GM19372 (cell line): ENCODE measurements around the gene OR2H1.
"Not testable (repeated sequence)": the region's sequence is repeated elsewhere in the genome, so short reads cannot be mapped to it uniquely, and the experiment has no call there.

Experiments
- ATAC-seq: cut with Tn5 transposase; IDR thresholded peaks from one replicate; pipeline ENCODE4 v1.9.1; 2021; ENCODE audit warnings: mild to moderate bottlenecking, low read depth, moderate library complexity; ENCODE audit not compliant: unreplicated experiment

The OR2H1 gene

GRCh38 chr6:29456971-29457370 is at the start of gene OR2H1, which contains the start of gene OR11A1:
TSS of gene OR2H1 (plus strand) at chr6:29457155. CDS start at chr6:29461770, 4,615 bp downstream.
TSS of gene OR11A1 (minus strand) at chr6:29457071. CDS start at chr6:29427641, 29,430 bp downstream.
- no peak for ATAC-seq

- ATAC-seq, result no peak
Observed at GRCh38 chr6:29414588-29414987, 42.4 kb upstream of the OR2H1 start, which contains the start of gene OR12D1. TSS of gene OR12D1 (plus strand) at chr6:29414928.

- no peak for ATAC-seq
Observed at GRCh38 chr6:29419516-29419915, 37.4 kb upstream of the OR2H1 start.

- no peak for ATAC-seq
Observed at GRCh38 chr6:29424168-29424567, 32.8 kb upstream of the OR2H1 start.

GRCh38 chr6:29424575-29424974 is 32.4 kb upstream of the OR2H1 start:
- ATAC-seq, result no peak

GRCh38 chr6:29425075-29425474 is 31.9 kb upstream of the OR2H1 start:
- ATAC-seq, result no peak

- no peak for ATAC-seq
Observed at GRCh38 chr6:29426654-29427053, 30.3 kb upstream of the OR2H1 start.

GRCh38 chr6:29436730-29437129 is 20.2 kb upstream of the OR2H1 start:
- ATAC-seq, result not testable (repeated sequence)

- no peak for ATAC-seq
Observed at GRCh38 chr6:29439006-29439405, 17.9 kb upstream of the OR2H1 start, which contains the start of gene OR10C1. TSS of gene OR10C1 (plus strand) at chr6:29439306. CDS start at chr6:29440016, 710 bp downstream.

- ATAC-seq, result no peak
Observed at GRCh38 chr6:29442719-29443118, 14.2 kb upstream of the OR2H1 start.

- ATAC-seq, result not testable (repeated sequence)
Observed at GRCh38 chr6:29444031-29444430, 12.9 kb upstream of the OR2H1 start.

- ATAC-seq, result no peak
Observed at GRCh38 chr6:29447670-29448069, 9.3 kb upstream of the OR2H1 start.

GRCh38 chr6:29451471-29452193 is 5.3 kb upstream of the OR2H1 start:
- no peak for ATAC-seq

GRCh38 chr6:29461021-29461814 is 4.3 kb downstream of the OR2H1 start:
- ATAC-seq, result no peak

- no peak for ATAC-seq
Observed at GRCh38 chr6:29462022-29462421, 5.1 kb downstream of the OR2H1 start.

GRCh38 chr6:29465279-29465678 is 8.3 kb downstream of the OR2H1 start:
- ATAC-seq, result no peak

- no peak for ATAC-seq
Observed at GRCh38 chr6:29465801-29466200, 8.8 kb downstream of the OR2H1 start.

GRCh38 chr6:29466241-29466640 is 9.3 kb downstream of the OR2H1 start:
- no peak for ATAC-seq

GRCh38 chr6:29474996-29475395 is 18.0 kb downstream of the OR2H1 start:
- no peak for ATAC-seq

GRCh38 chr6:29477923-29478450 is 21.0 kb downstream of the OR2H1 start:
- no peak for ATAC-seq

GRCh38 chr6:29478740-29479139 is 21.8 kb downstream of the OR2H1 start:
- ATAC-seq, result no peak
